Measurements from ENCODE around the gene PTPRM. TPM values are rescaled to one million over a fixed set of nuclear protein-coding genes. Genes with fewer than 3 reads are reported as not detected.
"Not testable (repeated sequence)": the region's sequence is repeated elsewhere in the genome, so short reads cannot be mapped to it uniquely, and the experiment has no call there.

PTPRM gene
- total RNA-seq, 1 donor from 2014 or later = 5.3 TPM

DNA sequence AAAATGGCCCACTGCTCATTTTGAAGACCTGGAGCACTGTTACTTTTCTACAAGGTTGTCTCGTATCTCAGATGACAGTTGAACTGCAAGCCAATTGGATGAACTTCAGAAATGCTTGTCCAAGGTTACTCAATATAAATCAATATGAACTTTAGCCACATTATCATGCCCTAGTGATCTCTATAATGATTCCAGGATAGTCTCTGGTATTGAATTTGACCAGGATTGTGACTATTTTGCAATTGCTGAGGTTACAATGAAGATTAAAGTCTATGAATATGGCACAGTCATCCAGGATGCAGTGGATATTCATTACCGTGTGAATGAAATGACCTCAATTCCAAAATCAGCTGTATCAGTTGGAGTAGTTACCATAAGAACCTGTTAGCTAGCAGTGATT, 846.1 kb downstream of the PTPRM start:
- no peak for ATAC-seq

DNA sequence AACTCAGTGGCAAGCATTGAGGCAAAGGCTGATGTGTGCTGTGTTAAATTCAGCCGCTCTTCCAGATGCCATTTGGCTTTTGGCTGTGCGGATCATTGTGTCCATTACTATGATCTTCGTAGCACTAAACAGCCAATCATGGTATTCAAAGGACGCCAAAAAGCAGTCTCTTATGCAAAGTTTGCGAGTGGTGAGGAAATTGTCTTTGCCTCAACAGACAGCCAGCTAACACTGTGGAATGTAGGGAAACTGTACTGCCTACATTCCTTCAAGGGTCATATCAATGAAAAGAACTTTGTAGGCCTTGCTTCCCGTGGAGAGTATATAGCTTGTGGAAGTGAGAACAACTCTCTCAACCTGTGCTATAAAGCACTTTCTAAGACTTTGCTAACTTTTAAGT, 846.6 kb downstream of the PTPRM start:
- no peak for ATAC-seq

DNA sequence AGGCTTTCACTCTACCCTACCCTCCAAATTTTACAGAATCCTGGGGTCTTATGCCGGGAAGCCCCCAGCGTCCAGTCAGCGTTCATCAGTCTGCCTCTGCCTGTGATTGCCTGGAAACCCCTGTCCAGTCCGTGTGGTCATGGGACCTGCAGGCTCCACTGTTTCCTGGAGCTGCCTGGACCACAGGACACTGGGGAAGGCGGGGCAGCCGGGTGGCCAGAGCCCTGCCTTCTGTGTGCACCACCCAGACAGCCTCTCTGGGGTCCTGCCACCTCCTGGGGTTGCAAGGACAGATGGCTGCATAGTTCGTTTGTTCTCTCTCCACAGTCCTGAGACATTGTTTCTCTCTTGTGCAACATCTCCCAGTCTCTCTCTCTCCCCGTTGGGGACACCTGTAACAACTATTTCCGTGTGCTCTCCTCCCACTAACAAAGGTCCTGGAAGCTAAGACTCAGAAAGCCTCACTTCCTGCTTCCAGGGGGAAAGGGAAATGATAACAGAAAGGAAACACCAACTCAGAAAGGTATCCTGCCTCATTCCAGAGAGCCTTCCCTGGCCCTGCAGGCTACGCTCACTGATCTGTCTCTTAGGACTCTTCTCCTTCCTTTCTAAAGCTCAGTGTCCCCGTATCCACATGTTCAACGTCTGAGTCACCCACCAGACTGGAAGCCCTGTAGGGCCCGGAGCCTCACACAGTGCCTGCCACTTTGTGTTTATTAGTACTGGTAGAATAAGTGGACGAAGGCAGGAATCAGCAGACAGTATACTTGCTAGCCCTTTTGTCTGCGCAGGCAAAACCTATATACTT, 849.3 kb downstream of the PTPRM start:
- no peak for ATAC-seq

DNA sequence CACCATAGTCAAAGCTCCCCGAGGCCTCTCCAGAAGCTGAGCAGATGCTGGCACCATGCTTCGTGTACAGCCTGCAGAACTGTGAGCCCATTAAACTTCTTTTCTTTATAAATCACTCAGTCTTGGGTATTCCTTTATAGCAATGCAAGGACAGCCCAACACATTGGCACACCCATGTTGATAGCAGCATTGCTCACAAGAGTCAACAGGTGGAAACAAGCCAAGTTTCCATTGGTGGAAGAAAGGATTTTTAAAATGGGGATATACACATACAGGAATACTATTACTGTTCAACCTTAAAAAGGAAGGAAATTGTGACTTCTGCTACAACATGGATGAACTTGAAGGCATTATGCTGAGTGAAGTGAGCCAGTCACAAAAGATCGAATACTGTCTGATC, 855.3 kb downstream of the PTPRM start:
- ATAC-seq = no peak

DNA sequence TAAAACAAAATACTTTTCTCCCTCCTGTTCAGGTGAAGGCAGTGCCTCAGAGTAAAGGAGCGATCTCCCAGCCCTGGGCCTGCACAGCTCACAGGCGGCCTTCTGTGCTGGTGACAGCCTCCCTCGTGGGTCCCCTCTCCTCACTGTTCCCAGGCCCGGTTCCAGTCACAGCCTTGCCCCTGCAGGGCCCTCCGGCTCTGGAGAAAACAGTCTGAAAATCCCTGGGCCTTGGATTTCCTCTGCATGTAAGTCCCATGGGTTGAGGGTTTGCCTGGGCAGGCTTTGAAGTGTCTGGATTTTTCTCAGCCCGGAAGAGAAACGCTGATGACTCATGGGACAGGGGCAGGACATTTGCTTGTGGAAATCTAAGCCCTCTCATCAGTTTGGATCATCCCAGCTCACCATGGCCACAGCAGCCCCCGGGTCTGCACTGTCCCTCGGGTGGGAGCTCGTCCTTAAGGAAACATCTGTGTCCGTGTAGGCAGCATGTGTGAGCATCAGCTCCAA, 856.0 kb downstream of the PTPRM start:
- ATAC-seq = no peak

DNA sequence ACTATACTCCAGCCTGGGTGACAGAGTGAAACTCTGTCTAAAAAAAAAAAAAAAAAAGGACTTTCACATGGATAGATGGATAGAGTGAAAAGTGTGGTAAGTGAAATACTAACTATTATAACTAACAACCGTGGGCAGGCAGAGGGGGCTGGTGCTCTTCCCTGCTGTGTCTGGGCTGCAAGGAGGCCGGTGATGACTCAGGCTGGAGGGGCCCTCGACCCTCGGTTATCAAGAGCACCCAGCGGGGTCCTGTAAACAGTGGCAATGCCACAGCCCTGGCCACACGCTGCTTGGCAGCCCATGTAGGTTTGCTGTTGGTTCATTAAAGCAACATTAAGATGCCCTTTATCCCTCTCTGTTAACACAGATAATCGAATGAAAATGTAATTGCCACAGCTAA, 857.4 kb downstream of the PTPRM start:
- no peak for ATAC-seq

DNA sequence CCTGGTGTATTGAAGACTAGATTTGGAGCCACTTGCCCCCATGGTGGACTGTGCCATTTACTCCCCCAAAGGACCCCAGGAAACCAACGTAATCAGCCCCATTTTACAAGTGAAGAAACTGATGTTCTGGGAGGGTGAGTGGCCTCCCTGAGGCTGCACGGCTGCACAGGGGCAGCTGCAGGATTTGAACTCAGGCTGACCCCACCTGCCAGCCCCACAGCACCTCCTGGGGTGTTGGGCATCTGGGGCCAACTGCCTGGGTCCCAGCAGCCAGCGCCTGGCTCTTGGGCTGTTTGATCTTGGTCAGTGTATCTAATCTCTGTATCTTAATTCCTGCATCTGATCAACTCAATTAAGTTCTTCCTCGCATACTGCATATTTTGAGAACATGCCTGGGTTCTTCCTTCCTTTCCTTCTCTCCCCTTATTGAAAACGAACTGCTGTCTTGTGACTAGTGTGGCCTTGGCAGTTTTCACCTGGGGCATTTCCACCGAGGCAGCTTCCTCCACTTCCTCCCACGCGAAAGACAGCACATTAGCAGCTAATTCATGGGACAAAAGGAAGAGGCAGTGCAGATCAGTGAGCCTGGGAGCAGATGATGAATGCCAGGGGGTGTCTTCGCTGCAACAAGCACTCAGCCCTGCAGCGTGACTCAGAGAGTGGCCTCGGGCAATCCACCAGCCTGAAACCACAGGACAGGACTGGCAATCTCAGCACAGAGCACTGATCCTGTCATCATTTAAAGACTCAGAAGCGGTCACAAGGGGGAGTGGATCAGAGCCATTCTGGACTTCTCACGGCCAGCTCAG, 858.0 kb downstream of the PTPRM start:
- ATAC-seq = peak; percentile 59

DNA sequence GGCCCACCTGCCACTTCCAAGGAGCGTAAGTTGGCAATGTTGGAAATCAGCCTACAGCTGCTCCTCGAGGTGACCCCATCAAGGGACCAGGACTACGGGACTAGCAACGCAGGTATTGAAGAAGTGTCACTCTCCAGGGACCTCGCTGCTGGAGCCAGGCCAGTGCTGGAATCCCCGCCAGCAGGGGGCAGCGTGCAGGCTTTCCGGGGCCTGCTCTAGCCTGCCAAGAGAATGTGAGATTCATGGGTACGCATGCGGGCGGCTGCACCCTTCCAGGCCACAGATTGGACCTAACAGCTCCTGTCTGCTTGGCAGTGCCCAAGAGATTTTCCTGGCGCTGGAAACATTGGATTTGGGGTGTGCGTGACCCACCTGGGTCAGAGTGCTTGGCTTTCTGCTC, 859.3 kb downstream of the PTPRM start:
- ATAC-seq = no peak

DNA sequence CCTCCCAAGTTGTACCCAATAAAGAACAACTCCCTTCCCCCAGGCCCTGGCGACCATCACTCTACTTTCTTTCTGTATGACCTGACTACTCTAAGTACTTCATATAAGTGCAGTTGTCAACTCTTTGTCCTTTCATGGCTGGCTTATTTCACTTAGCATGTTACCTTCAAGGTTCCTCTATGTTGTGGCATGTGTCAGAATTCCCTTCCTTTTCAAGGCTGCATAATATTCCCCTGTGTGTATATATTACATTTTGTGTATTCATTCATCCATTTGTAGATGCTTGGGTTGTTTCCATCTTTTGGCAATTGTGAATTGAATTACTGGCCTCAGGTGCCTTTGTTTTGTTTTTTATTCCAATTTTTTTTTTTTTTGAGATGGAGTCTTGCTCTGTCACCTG, 860.2 kb downstream of the PTPRM start:
- ATAC-seq = no peak

DNA sequence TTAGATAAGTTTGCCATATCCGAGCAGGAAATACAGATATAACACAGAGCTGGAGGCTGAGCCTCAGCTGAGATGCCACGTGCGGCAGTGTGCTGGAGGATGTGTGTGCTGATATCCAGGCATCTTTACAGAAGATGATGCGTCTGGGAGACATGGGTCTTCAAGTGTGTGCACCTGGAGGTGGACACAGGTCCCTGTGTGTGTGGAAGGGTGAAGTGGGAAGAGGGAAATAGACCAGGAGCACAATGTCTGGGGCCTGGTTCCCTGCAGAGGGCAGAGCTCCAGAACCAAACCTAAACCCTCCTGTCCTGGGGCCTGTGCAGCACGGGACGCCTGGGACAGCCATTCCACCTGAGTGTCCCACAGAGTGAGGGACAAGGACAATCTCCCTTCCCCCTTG, 861.8 kb downstream of the PTPRM start:
- ATAC-seq = no peak

DNA sequence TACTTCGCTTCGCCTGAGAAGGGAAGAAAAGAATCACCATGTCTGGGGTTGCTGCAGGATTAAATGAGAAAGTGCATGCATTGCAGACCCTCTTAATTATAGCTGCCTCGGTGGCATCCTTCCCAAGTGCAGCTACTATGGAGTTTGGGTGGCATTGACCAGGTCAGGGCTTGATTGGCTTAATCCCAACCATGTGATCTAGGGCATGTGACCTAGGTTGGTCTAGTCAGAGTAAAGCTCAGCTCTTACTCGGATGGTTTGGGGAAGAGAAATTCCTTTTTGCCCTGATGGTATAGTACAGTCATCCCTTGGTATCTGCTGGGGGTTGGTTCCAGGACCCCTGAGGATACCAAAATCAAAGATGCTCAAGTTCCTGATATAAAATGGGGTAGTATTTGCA, 863.9 kb downstream of the PTPRM start:
- ATAC-seq = no peak

DNA sequence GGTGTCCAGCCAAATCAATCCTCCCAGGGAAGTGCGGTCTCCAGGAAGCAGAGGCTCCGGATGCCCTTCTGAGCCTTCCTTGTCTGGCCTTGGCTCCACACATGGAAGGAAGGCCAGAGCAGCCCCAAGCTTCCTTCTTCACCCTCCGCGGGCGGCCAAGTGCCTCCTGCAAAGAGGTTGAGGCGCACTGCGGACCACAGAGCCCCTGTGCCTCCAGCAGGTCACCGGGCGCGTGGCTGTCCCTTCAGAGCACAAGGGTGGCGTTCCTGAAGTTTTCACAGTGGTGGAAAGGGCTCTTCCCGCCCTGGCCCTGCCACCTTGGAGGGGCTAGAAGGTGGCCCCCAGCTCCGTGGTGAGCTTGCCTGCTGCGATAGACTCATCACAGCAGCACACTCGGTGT, 866.2 kb downstream of the PTPRM start:
- no peak for ATAC-seq

DNA sequence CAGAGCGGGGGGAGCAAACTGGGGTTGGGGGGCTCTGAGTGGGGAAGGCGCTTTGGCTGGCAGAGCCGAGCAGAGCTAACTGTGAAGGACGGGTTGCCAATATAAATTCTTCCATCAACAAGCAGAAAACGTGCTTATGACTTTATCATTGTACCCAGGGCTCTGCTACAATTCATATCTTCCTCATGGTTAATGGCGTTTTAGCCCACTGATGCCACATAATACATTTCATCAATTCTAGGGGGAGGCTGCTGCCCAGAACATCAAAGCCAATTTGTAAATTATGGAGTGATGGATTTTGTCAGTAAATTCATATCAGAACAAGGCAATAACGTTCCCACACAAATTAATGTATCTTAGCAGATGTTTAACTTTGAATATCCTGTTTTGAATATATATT, 866.7 kb downstream of the PTPRM start:
- no peak for ATAC-seq

DNA sequence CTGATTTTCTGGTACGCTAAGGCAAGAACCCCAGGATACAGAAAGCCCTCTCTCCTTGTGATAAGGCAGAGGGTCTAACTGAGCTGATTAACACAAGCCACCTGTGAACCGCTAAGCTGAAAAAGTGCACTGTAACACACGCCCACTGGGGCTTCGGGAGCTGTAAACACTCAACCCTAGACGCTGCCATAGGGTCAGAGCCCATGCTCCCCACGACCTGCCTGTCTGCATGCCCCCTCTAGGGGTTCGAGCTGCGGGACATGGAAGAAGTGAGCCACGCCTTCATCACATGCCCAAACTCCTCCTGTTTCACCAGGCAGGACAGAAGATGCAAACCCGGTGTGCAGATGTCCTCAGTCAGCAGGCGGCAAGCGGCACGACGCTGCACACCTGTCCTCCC, 868.3 kb downstream of the PTPRM start:
- ATAC-seq = no peak

DNA sequence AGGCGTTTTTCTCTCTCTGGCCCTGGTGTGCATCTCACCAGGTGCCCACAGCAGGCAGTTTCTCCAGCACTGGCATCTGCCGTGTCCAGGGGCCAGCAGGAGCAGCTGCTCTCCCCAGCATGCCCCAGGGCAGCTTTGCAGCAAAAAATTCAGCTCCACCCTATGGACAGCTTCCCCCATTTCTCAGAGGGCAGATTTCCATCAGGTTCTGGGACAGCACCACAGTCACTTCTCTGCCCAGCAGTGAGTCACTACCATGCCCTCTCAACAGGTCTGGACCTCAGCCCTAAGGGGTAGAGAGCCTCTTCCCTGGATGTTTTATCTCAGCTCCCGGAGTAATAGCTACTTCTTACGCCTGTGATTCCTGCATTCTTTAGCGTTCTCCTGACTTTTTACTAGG, 871.9 kb downstream of the PTPRM start:
- ATAC-seq = no peak

DNA sequence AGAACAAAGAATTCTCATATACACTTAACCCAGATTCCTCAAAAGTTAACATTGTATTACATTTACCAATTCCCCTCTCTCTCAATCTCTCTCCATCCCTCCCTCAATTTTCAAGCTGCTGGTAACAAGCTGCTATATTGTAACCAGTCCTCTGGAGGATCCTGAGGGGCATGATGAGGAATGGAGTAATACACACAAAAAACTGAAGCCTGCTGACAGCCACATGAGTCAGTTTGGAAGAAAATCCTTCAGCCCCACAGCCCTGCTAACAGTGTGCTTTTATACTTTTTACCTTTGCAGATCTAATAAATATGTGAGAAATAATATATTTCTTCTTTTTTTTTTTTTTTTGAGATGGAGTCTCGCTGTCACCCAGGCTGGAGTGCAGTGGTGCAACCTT, 876.4 kb downstream of the PTPRM start:
- ATAC-seq = no peak

DNA sequence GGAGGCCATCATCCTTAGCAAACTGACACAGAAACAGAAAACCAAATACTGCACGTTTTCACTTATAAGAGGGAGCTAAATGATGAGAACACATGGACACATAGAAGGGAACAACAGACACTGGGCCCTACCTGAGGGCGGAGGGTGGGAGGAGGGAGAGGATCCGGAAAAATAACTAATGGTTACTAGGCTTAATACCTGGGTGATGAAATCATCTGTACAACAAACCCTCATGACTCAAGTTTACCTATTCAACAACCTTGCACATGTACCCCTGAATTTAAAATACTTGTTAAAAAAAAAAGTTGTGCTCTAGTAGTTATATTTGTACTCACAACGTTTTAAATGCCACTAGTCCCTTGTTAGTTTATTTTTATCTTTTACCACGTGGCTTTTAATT, 879.8 kb downstream of the PTPRM start:
- ATAC-seq = not testable (repeated sequence)

DNA sequence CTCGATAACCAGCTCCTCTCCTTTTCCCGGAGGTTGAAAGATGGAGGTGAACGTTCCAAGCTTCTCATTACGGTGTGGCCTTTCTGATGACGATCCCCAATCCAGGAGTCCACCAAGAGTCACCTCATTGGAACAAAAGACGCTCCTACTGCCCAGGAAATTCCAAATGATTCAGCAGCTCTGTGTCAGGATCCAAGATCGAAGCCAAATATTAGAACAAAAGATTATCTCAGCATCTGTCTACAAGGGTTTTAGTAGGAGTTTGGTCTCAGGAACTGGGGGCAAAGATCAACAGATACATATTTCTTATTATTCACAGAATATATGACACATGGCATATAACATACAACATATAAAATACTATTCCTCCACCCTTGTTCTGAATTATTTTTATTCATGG, 881.0 kb downstream of the PTPRM start:
- ATAC-seq = no peak

DNA sequence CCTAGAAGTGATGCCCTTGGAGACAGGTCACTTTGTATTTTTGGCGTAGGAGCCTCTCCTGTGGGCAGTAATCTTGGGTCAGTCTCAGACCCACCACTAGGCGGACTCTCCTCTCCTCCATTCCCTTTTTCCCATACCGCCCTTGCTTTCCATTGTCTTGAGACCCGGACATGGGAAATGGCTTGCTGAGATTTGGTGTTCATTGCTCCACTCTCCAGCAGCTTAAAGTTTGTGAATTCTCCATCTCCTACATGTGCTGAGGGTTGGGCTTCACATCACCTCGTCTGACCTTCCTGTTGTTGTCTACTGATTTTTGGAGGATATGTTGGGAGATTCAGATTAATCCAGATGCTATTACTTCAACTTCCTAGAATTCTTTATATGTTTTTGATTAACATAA, 882.9 kb downstream of the PTPRM start:
- ATAC-seq = no peak

DNA sequence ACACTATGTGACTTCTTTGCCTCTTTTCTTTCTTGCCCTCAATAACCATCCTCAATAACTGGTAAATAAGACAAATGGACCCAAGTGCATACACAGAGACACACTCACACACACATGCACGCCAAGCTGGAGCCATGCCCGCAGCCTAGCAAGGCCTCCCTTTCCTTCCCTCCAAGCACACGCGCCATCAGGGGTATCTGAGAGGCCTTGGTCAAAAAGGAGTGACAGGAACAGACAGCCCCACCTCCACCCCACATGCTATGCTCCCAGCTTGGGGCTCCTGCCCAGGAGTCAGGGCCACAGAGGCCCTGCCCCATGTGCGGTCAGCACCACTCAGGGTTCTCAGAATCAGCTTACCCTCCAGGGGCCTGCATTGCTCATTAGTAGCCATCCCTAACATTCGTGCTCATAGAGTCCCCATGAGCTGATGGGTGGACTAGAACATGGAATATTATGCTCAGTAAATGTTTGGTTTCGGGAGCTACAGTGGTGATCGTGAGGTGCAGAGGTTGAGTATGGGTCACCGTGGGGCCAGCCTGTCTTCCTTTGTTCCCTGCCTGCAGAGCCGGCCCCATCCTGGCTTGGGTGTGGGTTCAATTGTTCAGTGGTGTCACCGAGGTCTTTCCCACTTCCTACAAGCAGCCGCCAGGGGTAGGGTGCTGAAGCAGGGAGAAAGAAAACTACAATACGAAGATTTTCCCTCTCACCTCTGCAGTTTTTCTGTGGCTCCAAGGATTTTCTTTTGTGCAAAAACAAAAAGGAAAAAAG, 884.0 kb downstream of the PTPRM start:
- no peak for ATAC-seq

DNA sequence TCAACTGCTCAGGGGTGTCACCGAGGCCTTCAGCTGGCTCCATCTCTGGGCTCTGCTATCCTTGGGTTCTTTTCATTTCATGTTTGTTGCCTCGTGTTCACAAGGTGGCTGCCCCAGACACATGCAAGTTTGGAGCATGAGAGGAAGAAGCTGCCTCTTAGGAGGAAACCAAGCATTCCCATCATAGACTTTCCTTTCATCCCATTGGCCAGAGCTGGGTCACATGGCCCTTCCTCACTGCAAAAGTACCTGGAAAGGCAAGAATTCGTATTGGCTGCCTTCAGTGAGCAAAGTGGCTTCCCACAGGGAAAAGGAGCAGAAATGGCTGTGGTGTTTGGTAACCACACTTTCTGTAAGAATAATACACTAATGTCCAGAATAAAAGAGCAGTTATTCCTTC, 886.4 kb downstream of the PTPRM start:
- ATAC-seq = no peak

DNA sequence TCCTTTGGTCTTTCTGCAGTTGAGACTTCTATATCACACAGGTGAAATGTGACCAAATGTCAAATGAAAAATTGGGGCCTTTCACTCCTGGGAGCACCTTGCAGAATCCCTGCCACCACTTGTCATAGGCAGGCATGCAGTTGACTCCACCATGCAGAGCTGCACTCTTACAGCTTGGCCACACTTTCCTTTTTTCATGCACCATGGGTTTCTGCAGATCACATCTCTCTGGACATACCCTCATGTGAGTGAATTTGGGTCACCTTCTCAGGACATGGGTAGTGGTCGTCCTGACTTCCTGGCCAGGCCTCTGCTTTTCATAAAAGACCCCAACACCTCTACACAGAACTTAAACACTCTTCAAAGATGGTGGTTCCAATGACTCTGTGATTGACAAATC, 887.0 kb downstream of the PTPRM start:
- ATAC-seq = no peak

All from esophagus mucosa (tissue), 1 donor.